Mesenchymal stem cell (in vitro differentiated cells and primary cell): Measurements from ENCODE around the gene FGF14.

Experiments
- DNase-seq: peaks from one replicate; pipeline ENCODE4 v3.0.0-alpha.2; 2013
- H2AFZ ChIP-seq: one replicate; pipeline ENCODE4 v1.6.1; 2013; ENCODE audit warnings: low read depth, mild to moderate bottlenecking, control low read depth, inconsistent platforms, low read length, moderate library complexity
- H2AK5ac ChIP-seq: 2 replicates; pipeline ENCODE4 v1.6.1; 2013; ENCODE audit warnings: low read length, moderate library complexity, mild to moderate bottlenecking, inconsistent platforms; ENCODE audit not compliant: severe bottlenecking
- H2BK120ac ChIP-seq: one replicate; pipeline ENCODE4 v1.6.1; 2013; ENCODE audit warnings: low read depth, mild to moderate bottlenecking, inconsistent platforms, low read length, moderate library complexity
- H2BK12ac ChIP-seq, 2 experiments: one replicate each; pipeline ENCODE4 v1.6.1; 2013; ENCODE audit warnings: inconsistent platforms in 2 of 2, low read length in 2 of 2, mild to moderate bottlenecking in 2 of 2, moderate library complexity in 2 of 2, control low read depth in 1 of 2
- H2BK15ac ChIP-seq: one replicate; pipeline ENCODE4 v1.6.1; 2013; ENCODE audit warnings: mild to moderate bottlenecking, low read depth, inconsistent platforms; ENCODE audit not compliant: poor library complexity, severe bottlenecking
- H2BK5ac ChIP-seq: 2 replicates; pipeline ENCODE4 v1.6.1; 2013; ENCODE audit warnings: low read depth, mild to moderate bottlenecking, low read length, control low read depth, inconsistent platforms; ENCODE audit not compliant: poor library complexity, severe bottlenecking
- H3K14ac ChIP-seq, 2 experiments: one replicate each; pipeline ENCODE4 v1.6.1; 2013; ENCODE audit warnings: inconsistent platforms in 2 of 2, low read length in 2 of 2, control low read depth in 1 of 2, mild to moderate bottlenecking in 1 of 2, moderate library complexity in 1 of 2
- H3K18ac ChIP-seq, 2 experiments: one replicate each; pipeline ENCODE4 v1.6.1; 2013; ENCODE audit warnings: inconsistent platforms in 2 of 2, low read length in 2 of 2, control low read depth in 1 of 2, low read depth in 1 of 2, mild to moderate bottlenecking in 1 of 2
- H3K23ac ChIP-seq, 2 experiments: one replicate each; pipeline ENCODE4 v1.6.1; 2013; ENCODE audit warnings: inconsistent platforms in 2 of 2, low read length in 2 of 2, mild to moderate bottlenecking in 2 of 2, moderate library complexity in 2 of 2, control low read depth in 1 of 2
- H3K27ac ChIP-seq: 2 replicates; pipeline ENCODE4 v1.5.1; 2013; ENCODE audit warnings: mild to moderate bottlenecking, moderate library complexity, low read length, control low read depth, inconsistent platforms; ENCODE audit not compliant: poor library complexity, severe bottlenecking
- H3K27me3 ChIP-seq, 2 experiments: 2 replicates each; pipeline versions ENCODE4 v1.6.1 to v1.7.0; 2013; ENCODE audit warnings: low read length in 2 of 2, mild to moderate bottlenecking in 2 of 2, moderate library complexity in 2 of 2, control low read depth in 1 of 2, inconsistent platforms in 1 of 2; ENCODE audit not compliant: control insufficient read depth in 1 of 2, insufficient read depth in 1 of 2
- H3K36me3 ChIP-seq, 2 experiments: 2 replicates each; pipeline versions ENCODE4 v1.6.1 to v1.7.0; 2013; ENCODE audit warnings: low read length in 2 of 2, control low read depth in 1 of 2, inconsistent platforms in 1 of 2, low read depth in 1 of 2, mild to moderate bottlenecking in 1 of 2; ENCODE audit not compliant: insufficient read depth in 2 of 2, control insufficient read depth in 1 of 2
- H3K4ac ChIP-seq, 2 experiments: one replicate each; pipeline ENCODE4 v1.6.1; 2013; ENCODE audit warnings: inconsistent platforms in 2 of 2, low read length in 2 of 2, mild to moderate bottlenecking in 2 of 2, moderate library complexity in 2 of 2, control low read depth in 1 of 2, low read depth in 1 of 2
- H3K4me1 ChIP-seq: 2 replicates; pipeline ENCODE4 v1.6.1; 2013; ENCODE audit warnings: low read depth, low read length, control low read depth; ENCODE audit not compliant: control insufficient read depth, insufficient read depth
- H3K4me2 ChIP-seq: 2 replicates; pipeline ENCODE4 v1.6.1; 2013; ENCODE audit warnings: low read length, mild to moderate bottlenecking, inconsistent platforms; ENCODE audit not compliant: poor library complexity, severe bottlenecking
- H3K4me3 ChIP-seq, 2 experiments: 2 replicates each; pipeline versions ENCODE4 v1.5.1 to v1.7.0; 2013; ENCODE audit warnings: low read length in 2 of 2, mild to moderate bottlenecking in 2 of 2, control low read depth in 1 of 2, low read depth in 1 of 2; ENCODE audit not compliant: insufficient read depth in 1 of 2
- H3K79me1 ChIP-seq: replicated peaks from 2 replicates; pipeline ENCODE4 v1.6.1; 2013; ENCODE audit warnings: mild to moderate bottlenecking, control low read depth, low read length, inconsistent platforms; ENCODE audit not compliant: poor library complexity, severe bottlenecking
- H3K9ac ChIP-seq: 2 replicates; pipeline ENCODE4 v1.7.0; 2013; ENCODE audit warnings: mild to moderate bottlenecking, low read length, moderate library complexity
- H3K9me3 ChIP-seq: 2 replicates; pipeline ENCODE4 v1.7.0; 2013; ENCODE audit warnings: mild to moderate bottlenecking, low read length; ENCODE audit not compliant: control insufficient read depth
- H4K8ac ChIP-seq: one replicate; pipeline ENCODE4 v1.6.1; 2013; ENCODE audit warnings: inconsistent platforms, mild to moderate bottlenecking, low read length, moderate library complexity
- H4K91ac ChIP-seq: one replicate; pipeline ENCODE4 v1.6.1; 2013; ENCODE audit warnings: mild to moderate bottlenecking, low read length, inconsistent platforms
- WGBS: methylation state at CpG from one replicate; pipeline ENCODE4 v1.1.7; 2013; ENCODE audit warnings: mixed read lengths; 5-methylcytosine and 5-hydroxymethylcytosine counted together

FGF14 gene

DNA sequence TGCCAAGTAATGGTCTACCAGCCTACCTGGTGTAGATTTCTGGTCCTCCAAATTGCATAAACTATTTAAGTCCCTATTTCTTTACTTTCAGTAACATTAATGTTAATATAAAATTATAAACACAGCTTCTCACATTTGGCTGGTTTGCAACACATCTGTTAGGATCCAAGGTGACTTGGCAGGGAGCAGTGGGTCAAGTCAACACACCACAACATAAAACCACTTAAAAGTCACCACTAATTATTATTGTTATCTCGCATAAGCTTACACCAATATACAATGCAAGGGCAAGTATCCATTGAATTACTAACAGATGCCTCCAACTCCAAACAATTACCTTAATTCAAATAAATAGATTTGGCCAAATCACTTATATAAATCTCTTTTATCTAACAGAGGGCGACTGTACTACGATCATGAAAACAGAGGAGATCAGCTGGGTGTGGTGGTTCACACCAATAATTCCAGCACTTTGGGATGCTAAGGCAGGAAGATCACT lies 74.7 kb downstream of the FGF14 start:
- Histone ChIP-seq H4K8ac (no peak overlapping the region), H3K4me3 (no peak overlapping the region), H3K36me3 (no peaks in the 10 kb centered on the region), H3K23ac (no peak overlapping the region), H3K9ac (no peak overlapping the region), H3K4me2 (no peak overlapping the region), H3K27ac (no peak overlapping the region), H2BK120ac (no peak overlapping the region), H2BK15ac (no peak overlapping the region), H3K9me3 (no peaks in the 10 kb centered on the region), H2AFZ (no peak overlapping the region), H2BK12ac (no peak overlapping the region), H2BK5ac (no peak overlapping the region), H2AK5ac (no peak overlapping the region), H3K18ac (no peak overlapping the region), H3K14ac (no peak overlapping the region), H4K91ac (no peak overlapping the region), H3K4me1 (no peaks in the 10 kb centered on the region), H3K27me3 (no peaks in the 10 kb centered on the region), H3K79me1 (no peaks in the 10 kb centered on the region), H3K4ac (no peak overlapping the region)
- WGBS: 81% methylated on average over 3 of the region's 3 CpGs
- DNase-seq: no peak

GRCh38 chr13:102326381-102327118 lies 75.3 kb downstream of the FGF14 start:
- 92% methylated on average over 2 of the region's 2 CpGs for WGBS
- no peak overlapping the region for H3K4ac ChIP-seq

GRCh38 chr13:102325321-102325720 lies 76.5 kb downstream of the FGF14 start:
- WGBS: 85% methylated on average over 4 of the region's 5 CpGs
- Histone ChIP-seq H3K23ac (no peak overlapping the region), H3K9ac (no peak overlapping the region), H2BK12ac (no peak overlapping the region), H2AFZ (no peak overlapping the region), H3K36me3 (no peaks in the 10 kb centered on the region), H4K8ac (no peak overlapping the region), H3K4me1 (no peaks in the 10 kb centered on the region), H3K4me2 (no peak overlapping the region), H3K27ac (no peak overlapping the region), H2BK5ac (no peak overlapping the region), H2BK120ac (no peak overlapping the region), H2AK5ac (no peak overlapping the region), H3K79me1 (no peaks in the 10 kb centered on the region), H3K9me3 (no peaks in the 10 kb centered on the region), H3K18ac (no peak overlapping the region), H4K91ac (no peak overlapping the region), H3K14ac (no peak overlapping the region), H3K4ac (no peak overlapping the region), H2BK15ac (no peak overlapping the region), H3K27me3 (no peaks in the 10 kb centered on the region), H3K4me3 (no peak overlapping the region)
- no peak for DNase-seq

More at GRCh38 chr13:102326381-102327118, 75.3 kb downstream of the FGF14 start:
- Histone ChIP-seq H3K36me3 (no peaks in the 10 kb centered on the region), H2AFZ (no peak overlapping the region), H3K23ac (no peak overlapping the region), H2AK5ac (no peak overlapping the region), H4K8ac (no peak overlapping the region), H2BK120ac (no peak overlapping the region), H3K4me3 (no peak overlapping the region), H4K91ac (no peak overlapping the region), H3K4me1 (no peaks in the 10 kb centered on the region), H3K27ac (no peak overlapping the region), H3K79me1 (no peaks in the 10 kb centered on the region), H3K4me2 (no peak overlapping the region), H3K9ac (no peak overlapping the region), H2BK12ac (no peak overlapping the region), H2BK15ac (no peak overlapping the region), H3K18ac (no peak overlapping the region), H3K9me3 (no peaks in the 10 kb centered on the region), H3K14ac (no peak overlapping the region), H2BK5ac (no peak overlapping the region), H3K27me3 (no peaks in the 10 kb centered on the region)
- DNase-seq: no peak

DNA sequence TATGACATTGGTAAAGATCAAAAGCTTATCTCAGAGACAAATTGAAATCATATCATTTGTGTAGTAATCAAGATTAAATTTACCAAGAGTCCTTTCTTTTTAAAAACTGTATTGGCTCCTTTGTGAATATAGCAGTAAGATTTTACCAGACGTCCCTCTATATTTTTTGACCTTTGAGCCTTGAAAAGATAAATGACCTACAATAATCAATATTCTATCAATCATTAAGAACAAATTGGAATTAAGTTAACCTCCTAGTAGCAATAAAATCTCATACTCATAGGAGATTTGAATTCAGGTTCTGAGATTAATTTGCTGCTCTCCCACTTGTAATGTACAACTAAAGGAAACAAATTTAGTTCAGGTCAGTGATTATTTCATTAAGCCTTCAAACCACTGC lies 78.3 kb downstream of the FGF14 start:
- Histone ChIP-seq H3K27me3 (no peaks in the 10 kb centered on the region), H3K18ac (no peak overlapping the region)
- WGBS: no CpG with 5 or more reads among the region's 1 CpG

More for the DNA sequence above, 78.3 kb downstream of the FGF14 start:
- Histone ChIP-seq H4K8ac (no peak overlapping the region), H2BK5ac (no peak overlapping the region), H3K4ac (no peak overlapping the region), H2BK120ac (no peak overlapping the region), H3K9me3 (no peaks in the 10 kb centered on the region), H3K9ac (no peak overlapping the region), H3K14ac (no peak overlapping the region), H3K36me3 (no peaks in the 10 kb centered on the region), H3K23ac (no peak overlapping the region), H3K79me1 (no peaks in the 10 kb centered on the region), H2BK12ac (no peak overlapping the region), H3K4me2 (no peak overlapping the region), H4K91ac (no peak overlapping the region), H2BK15ac (no peak overlapping the region), H3K4me3 (no peak overlapping the region), H3K27ac (no peak overlapping the region), H2AK5ac (no peak overlapping the region), H3K4me1 (no peaks in the 10 kb centered on the region), H2AFZ (no peak overlapping the region)
- no peak for DNase-seq
